ENCODE measurements around the gene TBC1D10A.

TBC1D10A gene

DNA sequence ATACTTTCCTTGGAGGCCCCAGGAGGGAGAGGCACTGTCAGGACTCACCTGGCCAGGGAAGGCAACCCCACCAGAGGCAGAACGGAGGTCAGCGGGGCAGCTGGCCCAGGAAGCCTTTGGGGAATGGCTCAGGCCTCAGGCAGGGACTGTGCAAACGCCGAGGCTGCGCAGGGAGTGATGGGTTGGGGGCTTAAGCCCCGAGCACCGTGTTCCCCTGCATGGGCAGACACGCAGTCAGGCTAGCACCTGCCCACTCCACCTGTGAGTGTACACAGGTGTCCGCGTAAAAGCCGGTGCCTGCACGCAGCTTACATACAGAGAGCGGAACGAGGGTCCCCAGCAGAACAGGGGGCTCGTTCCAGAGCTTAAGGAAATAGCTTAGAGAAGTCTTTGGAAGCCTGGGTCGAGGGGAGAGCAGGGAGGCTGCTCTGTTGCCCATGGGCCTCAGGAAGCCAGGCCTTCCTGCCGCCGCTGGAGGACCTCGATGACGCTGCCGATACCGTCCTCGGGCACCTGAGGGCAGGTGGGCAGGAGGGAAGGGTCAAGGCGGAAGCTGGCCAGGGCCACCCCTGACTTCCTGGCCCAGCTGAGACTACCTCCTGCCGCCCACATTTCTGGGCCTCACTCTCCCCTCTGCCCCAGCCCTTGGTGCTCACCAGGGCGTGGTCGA, 41.4 kb downstream of the TBC1D10A start:
- TF ChIP-seq, protein P1, sequence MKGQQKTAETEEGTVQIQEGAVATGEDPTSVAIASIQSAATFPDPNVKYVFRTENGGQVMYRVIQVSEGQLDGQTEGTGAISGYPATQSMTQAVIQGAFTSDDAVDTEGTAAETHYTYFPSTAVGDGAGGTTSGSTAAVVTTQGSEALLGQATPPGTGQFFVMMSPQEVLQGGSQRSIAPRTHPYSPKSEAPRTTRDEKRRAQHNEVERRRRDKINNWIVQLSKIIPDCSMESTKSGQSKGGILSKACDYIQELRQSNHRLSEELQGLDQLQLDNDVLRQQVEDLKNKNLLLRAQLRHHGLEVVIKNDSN (IDR thresholded peaks at IDR 0.05), result no peak
- TF ChIP-seq TEAD4 (IDR thresholded peaks at IDR 0.05) (no peak), CEBPB (IDR thresholded peaks at IDR 0.05) (no peak), EP300 (IDR thresholded peaks at IDR 0.05; ENCODE audit: borderline replicate concordance) (no peak), TAF1 (IDR thresholded peaks at IDR 0.05; ENCODE audit: low read depth) (no peak), YY1 (IDR thresholded peaks at IDR 0.05; ENCODE audit: low read depth) (no peak)

DNA sequence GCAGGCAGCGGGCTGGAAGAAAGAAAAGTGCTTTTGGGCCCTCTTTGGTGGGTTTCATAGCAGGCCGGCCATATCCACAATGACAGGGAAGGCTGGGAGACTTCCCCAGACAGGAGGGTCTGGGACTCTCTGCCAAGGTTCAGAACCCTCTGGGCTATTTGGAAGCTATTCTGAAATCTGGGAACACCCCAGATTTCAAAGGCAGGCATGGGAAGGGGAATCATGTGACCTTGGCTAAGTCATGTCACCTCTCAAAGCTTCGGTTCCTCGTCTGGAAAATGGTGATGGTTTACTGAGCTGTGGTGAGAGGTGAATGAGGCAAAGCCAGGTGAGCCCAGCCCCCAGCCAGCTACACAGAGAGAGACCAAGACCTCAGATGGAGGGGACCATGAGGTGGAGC, 42.1 kb downstream of the TBC1D10A start:
- TF ChIP-seq TEAD4 (IDR thresholded peaks at IDR 0.05), result no peak
- no peak for TF ChIP-seq TCF12 (IDR thresholded peaks at IDR 0.05; ENCODE audit: low read depth)
- TF ChIP-seq CEBPB (IDR thresholded peaks at IDR 0.05), result no peak
- TF ChIP-seq, protein P1 (IDR thresholded peaks at IDR 0.05), result no peak
- TF ChIP-seq YY1 (IDR thresholded peaks at IDR 0.05; ENCODE audit: low read depth), result no peak
- no peak for TF ChIP-seq FOXM1 (IDR thresholded peaks at IDR 0.05; ENCODE audit: borderline replicate concordance, low read depth)
- no peak for TF ChIP-seq EGR1 (IDR thresholded peaks at IDR 0.05)
- TF ChIP-seq ZBTB7A (IDR thresholded peaks at IDR 0.05; ENCODE audit: low read depth), result no peak
- TF ChIP-seq, protein P2, sequence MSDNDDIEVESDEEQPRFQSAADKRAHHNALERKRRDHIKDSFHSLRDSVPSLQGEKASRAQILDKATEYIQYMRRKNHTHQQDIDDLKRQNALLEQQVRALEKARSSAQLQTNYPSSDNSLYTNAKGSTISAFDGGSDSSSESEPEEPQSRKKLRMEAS (IDR thresholded peaks at IDR 0.05), result no peak
- TF ChIP-seq CREB1 (IDR thresholded peaks at IDR 0.05; ENCODE audit: low read depth), result no peak
- no peak for TF ChIP-seq NFIC (IDR thresholded peaks at IDR 0.05)
- TF ChIP-seq RAD21 (IDR thresholded peaks at IDR 0.05; ENCODE audit: low read depth), result no peak
- TF ChIP-seq EP300 (IDR thresholded peaks at IDR 0.05; ENCODE audit: borderline replicate concordance), result no peak
- TF ChIP-seq, protein P3, sequence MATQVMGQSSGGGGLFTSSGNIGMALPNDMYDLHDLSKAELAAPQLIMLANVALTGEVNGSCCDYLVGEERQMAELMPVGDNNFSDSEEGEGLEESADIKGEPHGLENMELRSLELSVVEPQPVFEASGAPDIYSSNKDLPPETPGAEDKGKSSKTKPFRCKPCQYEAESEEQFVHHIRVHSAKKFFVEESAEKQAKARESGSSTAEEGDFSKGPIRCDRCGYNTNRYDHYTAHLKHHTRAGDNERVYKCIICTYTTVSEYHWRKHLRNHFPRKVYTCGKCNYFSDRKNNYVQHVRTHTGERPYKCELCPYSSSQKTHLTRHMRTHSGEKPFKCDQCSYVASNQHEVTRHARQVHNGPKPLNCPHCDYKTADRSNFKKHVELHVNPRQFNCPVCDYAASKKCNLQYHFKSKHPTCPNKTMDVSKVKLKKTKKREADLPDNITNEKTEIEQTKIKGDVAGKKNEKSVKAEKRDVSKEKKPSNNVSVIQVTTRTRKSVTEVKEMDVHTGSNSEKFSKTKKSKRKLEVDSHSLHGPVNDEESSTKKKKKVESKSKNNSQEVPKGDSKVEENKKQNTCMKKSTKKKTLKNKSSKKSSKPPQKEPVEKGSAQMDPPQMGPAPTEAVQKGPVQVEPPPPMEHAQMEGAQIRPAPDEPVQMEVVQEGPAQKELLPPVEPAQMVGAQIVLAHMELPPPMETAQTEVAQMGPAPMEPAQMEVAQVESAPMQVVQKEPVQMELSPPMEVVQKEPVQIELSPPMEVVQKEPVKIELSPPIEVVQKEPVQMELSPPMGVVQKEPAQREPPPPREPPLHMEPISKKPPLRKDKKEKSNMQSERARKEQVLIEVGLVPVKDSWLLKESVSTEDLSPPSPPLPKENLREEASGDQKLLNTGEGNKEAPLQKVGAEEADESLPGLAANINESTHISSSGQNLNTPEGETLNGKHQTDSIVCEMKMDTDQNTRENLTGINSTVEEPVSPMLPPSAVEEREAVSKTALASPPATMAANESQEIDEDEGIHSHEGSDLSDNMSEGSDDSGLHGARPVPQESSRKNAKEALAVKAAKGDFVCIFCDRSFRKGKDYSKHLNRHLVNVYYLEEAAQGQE (IDR thresholded peaks at IDR 0.05; ENCODE audit: low read depth), result no peak
- no peak for TF ChIP-seq TAF1 (IDR thresholded peaks at IDR 0.05; ENCODE audit: low read depth)

DNA sequence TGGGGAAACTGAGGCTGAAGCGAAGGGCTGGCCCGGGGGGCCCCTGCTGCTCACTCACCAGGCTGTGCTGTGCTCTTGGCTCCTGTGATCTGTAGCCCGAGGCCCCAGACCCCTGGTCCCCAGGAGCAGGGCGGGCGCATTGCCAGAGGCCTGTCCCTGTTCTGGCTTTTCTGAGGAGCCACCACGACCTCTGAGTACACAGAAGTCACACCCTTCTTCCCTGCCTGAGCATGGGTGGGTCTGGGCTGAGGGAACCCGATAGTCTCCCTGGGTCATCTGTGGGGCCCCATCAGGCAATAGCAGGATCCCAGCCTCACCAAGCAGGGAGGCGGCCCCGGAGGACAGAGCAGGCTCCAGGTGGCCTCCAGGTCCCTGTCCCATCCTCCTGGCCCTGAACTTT, 42.6 kb downstream of the TBC1D10A start:
- TF ChIP-seq ZBTB7A (IDR thresholded peaks at IDR 0.05; ENCODE audit: low read depth), result no peak
- TF ChIP-seq EP300 (IDR thresholded peaks at IDR 0.05; ENCODE audit: borderline replicate concordance), result no peak
- TF ChIP-seq, protein P2 (IDR thresholded peaks at IDR 0.05), result no peak
- no peak for TF ChIP-seq TEAD4 (IDR thresholded peaks at IDR 0.05)
- TF ChIP-seq NFIC (IDR thresholded peaks at IDR 0.05), result no peak
- TF ChIP-seq TCF12 (IDR thresholded peaks at IDR 0.05; ENCODE audit: low read depth), result no peak

DNA sequence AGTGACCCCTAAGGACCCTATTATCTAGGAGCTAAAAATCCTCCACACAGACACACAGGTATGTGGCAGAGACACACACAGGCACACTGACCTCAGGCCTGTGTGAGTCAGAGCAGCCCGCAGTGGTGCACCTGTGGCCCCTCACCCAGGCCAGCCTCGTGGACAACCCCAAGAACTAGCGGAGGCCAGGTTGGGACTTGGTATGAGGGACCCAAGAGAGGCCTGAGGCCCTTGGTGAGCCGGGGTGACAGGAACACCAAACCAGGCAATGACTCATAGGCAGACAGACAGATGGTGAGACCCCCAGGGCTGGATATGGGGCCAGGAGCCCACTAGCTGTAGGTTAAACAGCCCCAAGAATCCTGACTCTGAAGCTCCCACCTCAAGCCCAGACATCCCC, 43.4 kb downstream of the TBC1D10A start:
- TF ChIP-seq EP300 (IDR thresholded peaks at IDR 0.05; ENCODE audit: borderline replicate concordance), result no peak
- TF ChIP-seq CEBPB (IDR thresholded peaks at IDR 0.05), result no peak
- TF ChIP-seq RAD21 (IDR thresholded peaks at IDR 0.05; ENCODE audit: low read depth), result no peak
- TF ChIP-seq TCF12 (IDR thresholded peaks at IDR 0.05; ENCODE audit: low read depth), result no peak

DNA sequence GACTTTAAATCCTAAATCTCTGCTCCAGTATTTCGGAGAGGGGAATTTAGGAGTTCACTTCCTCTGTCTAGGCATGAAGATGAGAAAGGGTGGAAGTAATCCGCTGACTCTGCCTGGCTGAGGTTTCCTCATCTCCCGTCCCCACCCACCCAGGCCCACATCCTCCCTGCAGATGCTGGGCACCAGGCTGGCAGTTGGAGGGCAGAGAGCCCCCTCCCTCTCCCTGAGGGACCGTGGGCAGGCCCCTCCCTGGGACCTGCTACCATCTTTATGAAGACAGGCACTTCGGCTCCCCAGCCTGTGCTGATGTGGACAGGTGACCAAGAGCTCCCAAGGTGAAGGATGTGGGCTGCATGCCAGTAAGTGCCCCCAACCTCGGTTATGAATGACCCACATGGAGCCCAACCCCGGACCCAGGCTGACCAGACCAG, 44.1 kb downstream of the TBC1D10A start:
- no peak for TF ChIP-seq CEBPB (IDR thresholded peaks at IDR 0.05)
- TF ChIP-seq YY1 (IDR thresholded peaks at IDR 0.05; ENCODE audit: low read depth), result no peak
- TF ChIP-seq TEAD4 (IDR thresholded peaks at IDR 0.05), result no peak
- TF ChIP-seq, protein P3 (IDR thresholded peaks at IDR 0.05; ENCODE audit: low read depth), result no peak
- no peak for TF ChIP-seq NFIC (IDR thresholded peaks at IDR 0.05)
- no peak for TF ChIP-seq CREB1 (IDR thresholded peaks at IDR 0.05; ENCODE audit: low read depth)
- no peak for TF ChIP-seq FOXM1 (IDR thresholded peaks at IDR 0.05; ENCODE audit: borderline replicate concordance, low read depth)
- TF ChIP-seq, protein P1 (IDR thresholded peaks at IDR 0.05), result no peak
- TF ChIP-seq TAF1 (IDR thresholded peaks at IDR 0.05; ENCODE audit: low read depth), result no peak
- TF ChIP-seq RAD21 (IDR thresholded peaks at IDR 0.05; ENCODE audit: low read depth), result no peak
- TF ChIP-seq ZBTB7A (IDR thresholded peaks at IDR 0.05; ENCODE audit: low read depth), result no peak
- TF ChIP-seq EP300 (IDR thresholded peaks at IDR 0.05; ENCODE audit: borderline replicate concordance), result no peak
- TF ChIP-seq EGR1 (IDR thresholded peaks at IDR 0.05), result no peak

DNA sequence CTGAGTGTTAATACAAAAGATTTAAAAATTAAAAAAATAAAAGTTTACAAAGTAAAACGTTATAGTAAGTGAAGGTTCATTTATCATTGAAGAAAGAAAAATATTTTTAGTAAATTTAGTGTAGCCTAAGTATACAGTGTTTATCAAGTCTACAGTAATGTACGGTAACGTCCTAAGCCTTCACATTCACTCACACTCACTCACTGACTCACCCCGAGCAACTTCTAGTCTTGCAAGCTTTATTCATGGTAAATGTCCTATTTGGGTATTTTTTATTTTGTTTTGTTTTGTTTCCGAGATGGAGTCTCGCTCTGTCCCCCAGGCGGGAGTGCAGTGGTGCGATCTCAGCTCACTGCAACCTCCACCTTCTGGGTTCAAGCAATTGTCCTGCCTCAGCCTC, 46.2 kb downstream of the TBC1D10A start:
- no peak for TF ChIP-seq CREB1 (IDR thresholded peaks at IDR 0.05; ENCODE audit: low read depth)
- TF ChIP-seq EP300 (IDR thresholded peaks at IDR 0.05; ENCODE audit: borderline replicate concordance), result no peak
- TF ChIP-seq NFIC (IDR thresholded peaks at IDR 0.05), result no peak
- no peak for TF ChIP-seq RAD21 (IDR thresholded peaks at IDR 0.05; ENCODE audit: low read depth)
- TF ChIP-seq ZBTB7A (IDR thresholded peaks at IDR 0.05; ENCODE audit: low read depth), result no peak
- TF ChIP-seq TCF12 (IDR thresholded peaks at IDR 0.05; ENCODE audit: low read depth), result no peak
